ENCODE measurements around the gene GNAL.

Gene GNAL

DNA sequence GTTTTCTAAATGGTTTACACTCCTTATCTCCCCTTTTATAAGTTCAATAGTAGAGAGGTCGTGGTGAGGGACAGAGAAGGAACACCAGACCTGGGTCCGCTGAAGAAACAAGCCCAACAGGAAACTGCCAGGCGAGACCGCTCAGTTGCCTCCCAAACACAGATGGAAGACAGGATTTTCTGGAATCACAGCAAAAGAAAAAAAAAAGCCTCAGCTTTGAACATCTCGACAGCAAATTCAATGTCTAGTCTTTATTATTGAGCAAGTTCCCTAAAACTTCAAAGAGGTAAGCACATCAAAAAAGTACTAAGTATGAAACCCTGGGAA lies 33.5 kb upstream of the GNAL start:
- TF ChIP-seq, protein P1, sequence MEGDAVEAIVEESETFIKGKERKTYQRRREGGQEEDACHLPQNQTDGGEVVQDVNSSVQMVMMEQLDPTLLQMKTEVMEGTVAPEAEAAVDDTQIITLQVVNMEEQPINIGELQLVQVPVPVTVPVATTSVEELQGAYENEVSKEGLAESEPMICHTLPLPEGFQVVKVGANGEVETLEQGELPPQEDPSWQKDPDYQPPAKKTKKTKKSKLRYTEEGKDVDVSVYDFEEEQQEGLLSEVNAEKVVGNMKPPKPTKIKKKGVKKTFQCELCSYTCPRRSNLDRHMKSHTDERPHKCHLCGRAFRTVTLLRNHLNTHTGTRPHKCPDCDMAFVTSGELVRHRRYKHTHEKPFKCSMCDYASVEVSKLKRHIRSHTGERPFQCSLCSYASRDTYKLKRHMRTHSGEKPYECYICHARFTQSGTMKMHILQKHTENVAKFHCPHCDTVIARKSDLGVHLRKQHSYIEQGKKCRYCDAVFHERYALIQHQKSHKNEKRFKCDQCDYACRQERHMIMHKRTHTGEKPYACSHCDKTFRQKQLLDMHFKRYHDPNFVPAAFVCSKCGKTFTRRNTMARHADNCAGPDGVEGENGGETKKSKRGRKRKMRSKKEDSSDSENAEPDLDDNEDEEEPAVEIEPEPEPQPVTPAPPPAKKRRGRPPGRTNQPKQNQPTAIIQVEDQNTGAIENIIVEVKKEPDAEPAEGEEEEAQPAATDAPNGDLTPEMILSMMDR (IDR thresholded peaks at IDR 0.05; ENCODE audit: borderline replicate concordance, control extremely low read depth, extremely low read depth, insufficient read depth, missing control alignments), result no peak
- in situ Hi-C loops (cut with MboI; ENCODE audit: low sequenced_read_pairs, unreplicated experiment), result no loop called here
- no peak for DNase-seq (ENCODE audit: low spot score)

DNA sequence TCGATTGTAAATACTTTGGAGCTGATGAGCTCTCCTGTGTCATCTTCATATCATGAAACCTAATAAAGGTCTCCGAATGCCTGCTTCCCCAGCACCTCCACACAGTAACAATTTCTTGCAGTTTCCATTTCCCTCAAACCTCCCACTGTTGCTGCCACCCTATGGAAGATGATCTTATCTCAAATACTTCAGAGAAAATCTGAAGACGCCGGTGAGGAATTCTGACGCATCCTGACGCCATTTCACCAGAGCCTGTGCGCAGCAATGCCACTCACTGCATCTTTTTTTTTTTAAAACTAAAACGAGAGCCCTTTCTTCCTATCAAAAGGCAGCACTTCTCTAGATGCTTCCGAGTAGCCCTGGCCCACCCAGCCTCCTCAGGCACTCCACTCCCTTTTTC lies 31.9 kb upstream of the GNAL start:
- DNase-seq (ENCODE audit: low spot score), result no peak
- TF ChIP-seq, protein P1 (IDR thresholded peaks at IDR 0.05; ENCODE audit: borderline replicate concordance, control extremely low read depth, extremely low read depth, insufficient read depth, missing control alignments), result no peak
- in situ Hi-C loops (cut with MboI; ENCODE audit: low sequenced_read_pairs, unreplicated experiment), result no loop called here

DNA sequence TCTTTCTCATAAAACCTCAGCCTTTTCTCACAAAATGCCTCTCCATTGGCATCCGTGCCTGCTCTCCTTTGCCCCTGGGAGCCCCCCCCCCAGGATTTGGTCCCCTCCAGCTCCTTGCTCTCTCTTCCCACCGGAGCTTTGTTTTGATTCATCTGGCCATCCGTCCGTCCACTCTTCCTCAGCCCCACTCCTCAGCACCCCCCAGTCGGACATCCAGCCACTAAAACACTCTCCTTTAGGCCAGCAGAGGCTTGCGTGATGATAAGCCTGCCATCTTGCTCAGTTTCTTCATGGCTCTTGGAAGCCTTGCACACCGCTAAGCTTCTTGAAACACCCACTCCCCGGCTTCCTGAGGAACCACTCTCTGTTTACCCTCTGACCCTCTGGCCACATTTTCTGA lies 31.5 kb upstream of the GNAL start:
- in situ Hi-C loops (cut with MboI; ENCODE audit: low sequenced_read_pairs, unreplicated experiment), result no loop called here
- TF ChIP-seq, protein P1 (IDR thresholded peaks at IDR 0.05; ENCODE audit: borderline replicate concordance, control extremely low read depth, extremely low read depth, insufficient read depth, missing control alignments), result no peak
- DNase-seq (ENCODE audit: low spot score), result no peak

DNA sequence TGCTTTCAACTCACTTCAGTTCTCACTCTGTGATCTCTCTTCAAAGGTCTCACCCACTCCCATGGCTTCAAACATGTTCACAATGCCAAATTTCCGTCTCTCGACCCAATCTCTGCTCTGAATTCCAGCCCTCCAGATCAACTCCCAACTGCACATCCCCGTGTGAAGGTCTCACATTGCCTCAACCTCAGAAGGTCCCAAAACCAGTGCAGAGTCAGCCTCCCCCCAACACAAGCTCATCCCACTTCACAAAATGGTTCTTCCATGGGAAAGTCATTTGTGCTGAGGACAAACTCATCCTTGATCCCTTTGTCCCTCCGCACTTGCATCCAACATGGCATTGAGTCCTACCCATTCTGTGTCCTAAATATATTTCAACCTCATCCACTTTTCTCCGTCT lies 31.0 kb upstream of the GNAL start:
- no peak for DNase-seq (ENCODE audit: low spot score)
- in situ Hi-C loops (cut with MboI; ENCODE audit: low sequenced_read_pairs, unreplicated experiment), result no loop called here
- TF ChIP-seq, protein P1 (IDR thresholded peaks at IDR 0.05; ENCODE audit: borderline replicate concordance, control extremely low read depth, extremely low read depth, insufficient read depth, missing control alignments), result no peak

DNA sequence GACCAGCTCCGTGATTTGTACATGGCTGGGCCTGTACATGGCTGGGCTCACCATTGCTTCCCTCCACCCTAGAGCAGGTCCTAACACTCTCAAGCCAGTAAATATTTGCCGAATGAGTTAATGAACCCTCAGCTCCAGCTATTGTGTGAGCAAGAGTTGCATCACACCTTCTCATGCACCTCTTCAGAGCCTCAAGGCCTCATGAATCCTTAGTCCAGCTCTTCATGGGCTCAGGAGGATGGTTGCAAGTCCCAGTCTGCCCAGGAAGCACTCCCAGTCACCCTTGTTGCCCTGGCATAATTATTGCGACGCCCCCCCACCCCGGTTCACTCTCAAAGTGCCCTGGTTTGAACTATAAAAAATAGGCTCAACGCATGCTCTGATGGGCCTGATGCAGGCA lies 30.1 kb upstream of the GNAL start:
- in situ Hi-C loops (cut with MboI; ENCODE audit: low sequenced_read_pairs, unreplicated experiment), result no loop called here
- TF ChIP-seq, protein P1 (IDR thresholded peaks at IDR 0.05; ENCODE audit: borderline replicate concordance, control extremely low read depth, extremely low read depth, insufficient read depth, missing control alignments), result no peak
- DNase-seq (ENCODE audit: low spot score), result no peak

DNA sequence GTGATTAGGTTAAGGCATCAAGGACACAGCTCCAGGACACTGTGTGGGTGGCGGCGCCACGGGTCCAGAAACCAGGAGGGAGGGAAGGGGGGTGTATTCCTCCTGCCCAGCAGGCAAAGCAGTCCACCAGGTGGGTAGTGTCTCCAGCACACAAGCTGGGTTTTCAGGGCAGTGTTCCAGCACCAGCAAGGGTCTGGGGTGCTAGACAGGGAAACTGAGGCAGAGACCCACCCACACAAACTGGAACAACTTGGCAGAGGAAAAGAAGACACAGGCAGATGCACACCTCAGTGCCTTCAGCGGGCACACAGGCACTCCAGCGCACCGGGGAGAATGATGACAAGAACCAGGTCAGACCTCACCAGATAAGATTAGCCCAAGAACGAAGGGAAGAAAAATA lies 28.4 kb upstream of the GNAL start:
- in situ Hi-C loops (cut with MboI; ENCODE audit: low sequenced_read_pairs, unreplicated experiment), result no loop called here
- DNase-seq (ENCODE audit: low spot score), result no peak
- TF ChIP-seq, protein P1 (IDR thresholded peaks at IDR 0.05; ENCODE audit: borderline replicate concordance, control extremely low read depth, extremely low read depth, insufficient read depth, missing control alignments), result no peak

DNA sequence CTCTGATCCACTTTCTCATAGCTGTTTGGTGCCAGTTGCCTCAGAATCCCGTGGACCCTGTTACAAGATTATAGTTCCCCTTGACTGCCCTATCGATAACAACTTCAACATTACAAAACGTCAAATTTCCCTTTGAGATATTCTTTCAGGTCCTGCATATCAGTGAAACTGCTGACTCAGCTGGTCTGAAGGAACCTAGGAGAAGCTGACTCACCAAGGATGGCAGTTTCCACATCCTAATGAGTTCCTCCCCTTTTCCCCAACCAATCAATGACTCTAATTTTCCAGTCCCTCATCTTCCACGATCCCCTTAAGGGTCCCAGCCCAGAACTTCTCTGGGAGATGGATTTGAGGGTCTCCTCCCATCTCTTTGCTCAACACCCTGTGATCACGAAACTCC lies 27.6 kb upstream of the GNAL start:
- no peak for DNase-seq (ENCODE audit: low spot score)
- TF ChIP-seq, protein P1 (IDR thresholded peaks at IDR 0.05; ENCODE audit: borderline replicate concordance, control extremely low read depth, extremely low read depth, insufficient read depth, missing control alignments), result no peak
- in situ Hi-C loops (cut with MboI; ENCODE audit: low sequenced_read_pairs, unreplicated experiment), result no loop called here
